Fibroblast of villous mesenchyme (primary cell): Measurements from ENCODE around the gene ZFPM1. TPM values are rescaled to one million over a fixed set of nuclear protein-coding genes. Genes with fewer than 3 reads are reported as not detected.

Experiments
- DNase-seq: peaks from one replicate; pipeline ENCODE4 v3.0.0-alpha.2; 2010; ENCODE audit warnings: low read depth
- H3K4me3 ChIP-seq: 2 replicates; pipeline ENCODE4 v1.5.1; 2011; ENCODE audit warnings: low read depth, mild to moderate bottlenecking, low read length
- total RNA-seq: library from RNA; depleted of rRNA; stranded (reverse); fragments of >200 nt; gene quantifications from 2 replicates; pipeline ENCODE4 v1.2.3, GENCODE V29; 2012
- TF ChIP-seq, protein P1 (sequence below): IDR thresholded peaks from 2 replicates; pipeline ENCODE4 v1.5.1; 2012; ENCODE audit warnings: low read depth, mild to moderate bottlenecking, low read length; ENCODE audit not compliant: insufficient read depth

ZFPM1 gene
- total RNA-seq, 1 donor, result 2.6 TPM

GRCh38 chr16:88438084-88438870 is 14.8 kb upstream of the ZFPM1 start:
- no peak overlapping the region for H3K4me3 ChIP-seq
- TF ChIP-seq, protein P1, sequence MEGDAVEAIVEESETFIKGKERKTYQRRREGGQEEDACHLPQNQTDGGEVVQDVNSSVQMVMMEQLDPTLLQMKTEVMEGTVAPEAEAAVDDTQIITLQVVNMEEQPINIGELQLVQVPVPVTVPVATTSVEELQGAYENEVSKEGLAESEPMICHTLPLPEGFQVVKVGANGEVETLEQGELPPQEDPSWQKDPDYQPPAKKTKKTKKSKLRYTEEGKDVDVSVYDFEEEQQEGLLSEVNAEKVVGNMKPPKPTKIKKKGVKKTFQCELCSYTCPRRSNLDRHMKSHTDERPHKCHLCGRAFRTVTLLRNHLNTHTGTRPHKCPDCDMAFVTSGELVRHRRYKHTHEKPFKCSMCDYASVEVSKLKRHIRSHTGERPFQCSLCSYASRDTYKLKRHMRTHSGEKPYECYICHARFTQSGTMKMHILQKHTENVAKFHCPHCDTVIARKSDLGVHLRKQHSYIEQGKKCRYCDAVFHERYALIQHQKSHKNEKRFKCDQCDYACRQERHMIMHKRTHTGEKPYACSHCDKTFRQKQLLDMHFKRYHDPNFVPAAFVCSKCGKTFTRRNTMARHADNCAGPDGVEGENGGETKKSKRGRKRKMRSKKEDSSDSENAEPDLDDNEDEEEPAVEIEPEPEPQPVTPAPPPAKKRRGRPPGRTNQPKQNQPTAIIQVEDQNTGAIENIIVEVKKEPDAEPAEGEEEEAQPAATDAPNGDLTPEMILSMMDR, result no peak
- DNase-seq, result no peak

GRCh38 chr16:88439016-88439415 is 14.1 kb upstream of the ZFPM1 start:
- no peak for DNase-seq
- TF ChIP-seq, protein P1, result no peak
- no peak overlapping the region for H3K4me3 ChIP-seq

DNA sequence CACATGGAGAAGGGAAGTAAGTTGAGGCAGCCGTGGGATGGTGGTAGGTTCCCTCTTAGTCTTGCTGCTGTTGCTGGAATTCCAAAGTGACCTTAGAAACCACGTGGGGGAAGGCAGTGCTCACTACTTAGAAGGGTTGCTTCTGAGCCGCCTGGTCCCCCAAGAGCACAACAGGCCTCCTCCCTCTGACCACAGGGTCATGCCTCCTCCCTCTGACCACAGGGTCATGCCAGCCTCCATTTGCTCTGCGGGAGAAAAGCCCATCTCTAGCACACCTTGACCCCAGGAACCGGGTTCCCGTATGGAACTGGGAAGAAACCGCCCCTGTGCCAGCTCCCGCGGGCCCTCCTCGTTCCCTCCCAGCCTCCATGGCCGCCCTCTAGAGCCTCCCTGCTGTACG is 13.4 kb upstream of the ZFPM1 start:
- no peak overlapping the region for H3K4me3 ChIP-seq
- DNase-seq, result no peak
- TF ChIP-seq, protein P1, result no peak

- no peak for DNase-seq
- TF ChIP-seq, protein P1, result no peak
- H3K4me3 ChIP-seq, result no peak overlapping the region
Measured at GRCh38 chr16:88440111-88440510, 13.0 kb upstream of the ZFPM1 start.

DNA sequence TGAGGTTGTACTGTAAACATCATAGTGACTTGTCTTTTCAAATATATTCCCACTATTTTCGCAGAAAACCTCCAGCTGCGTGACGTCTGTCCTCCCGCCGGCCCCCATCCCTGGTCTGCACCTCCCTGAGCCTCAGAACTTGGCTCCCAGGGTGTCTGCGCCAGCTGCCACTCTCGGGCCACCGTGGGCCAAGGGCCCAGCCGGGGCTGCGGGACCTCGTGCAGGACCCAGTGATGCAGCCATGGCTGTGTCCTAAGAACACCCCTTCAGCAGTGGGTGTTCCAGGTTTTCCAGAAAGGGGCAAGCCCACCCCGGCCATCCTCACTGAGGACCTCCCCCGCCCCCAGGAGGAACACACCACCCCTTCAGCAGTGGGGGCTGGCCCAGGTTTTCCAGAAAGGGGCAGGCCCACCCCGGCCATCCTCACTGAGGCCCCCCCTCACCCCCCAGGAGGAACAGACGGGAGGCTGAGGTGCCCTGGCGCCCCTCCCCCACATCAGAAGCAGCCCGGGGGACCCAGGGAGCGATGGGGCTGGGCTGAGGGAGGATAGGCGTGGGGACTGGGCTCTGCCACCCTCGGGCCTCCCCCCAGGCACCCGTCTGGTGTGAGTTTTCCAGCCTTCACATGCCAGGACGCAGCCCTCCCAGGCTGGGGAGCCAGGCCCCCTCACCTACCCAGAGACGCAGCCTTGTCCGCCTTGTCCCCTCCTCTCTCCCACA is 12.2 kb upstream of the ZFPM1 start:
- TF ChIP-seq, protein P1, result no peak
- H3K4me3 ChIP-seq, result no peak overlapping the region
- DNase-seq, result no peak

DNA sequence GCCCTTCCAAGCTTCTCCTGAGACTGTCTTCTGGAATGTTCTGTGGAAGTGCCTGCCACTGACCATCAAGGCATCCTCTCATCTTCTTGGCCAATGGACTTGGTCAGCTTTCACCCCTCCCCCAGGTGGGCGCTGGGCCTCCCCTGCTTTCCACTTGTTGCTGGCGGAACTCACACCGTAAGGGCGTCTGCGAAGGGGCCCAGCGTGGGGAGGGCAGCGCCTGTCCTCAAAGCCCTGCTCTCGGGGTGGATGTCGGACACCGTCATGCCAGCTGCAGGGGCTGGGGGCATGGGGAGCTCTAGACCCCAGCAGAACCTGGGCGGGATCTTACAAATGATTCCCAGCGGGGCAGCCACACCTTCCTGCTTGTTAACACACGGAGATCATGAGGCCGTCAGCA is 11.6 kb upstream of the ZFPM1 start:
- TF ChIP-seq, protein P1, result no peak
- DNase-seq, result no peak
- H3K4me3 ChIP-seq, result no peak overlapping the region
